Measurements from ENCODE around the gene GBP7.
"Not testable (repeated sequence)": the region's sequence is repeated elsewhere in the genome, so short reads cannot be mapped to it uniquely, and the experiment has no call there.

GBP7 gene

DNA sequence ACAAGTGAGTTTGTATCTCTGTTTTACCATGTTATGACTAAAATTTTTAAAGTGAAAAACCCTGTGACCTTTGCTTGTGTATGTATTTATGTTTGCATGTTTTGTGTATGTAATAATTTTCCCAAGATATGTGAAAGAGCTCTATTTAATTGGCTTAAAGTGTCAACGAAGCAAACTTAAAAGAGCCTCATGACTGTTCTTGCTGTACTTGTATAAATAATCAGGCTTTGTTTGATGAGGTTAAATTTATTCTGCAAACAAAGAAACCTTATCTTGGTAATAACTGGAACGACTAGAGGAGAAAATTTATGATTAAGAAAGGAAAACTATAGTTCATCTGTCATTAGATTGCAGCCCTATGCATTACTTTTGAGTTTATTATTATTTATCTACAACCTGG is 6.6 kb downstream of the GBP7 start:
- no peak for DNase-seq

DNA sequence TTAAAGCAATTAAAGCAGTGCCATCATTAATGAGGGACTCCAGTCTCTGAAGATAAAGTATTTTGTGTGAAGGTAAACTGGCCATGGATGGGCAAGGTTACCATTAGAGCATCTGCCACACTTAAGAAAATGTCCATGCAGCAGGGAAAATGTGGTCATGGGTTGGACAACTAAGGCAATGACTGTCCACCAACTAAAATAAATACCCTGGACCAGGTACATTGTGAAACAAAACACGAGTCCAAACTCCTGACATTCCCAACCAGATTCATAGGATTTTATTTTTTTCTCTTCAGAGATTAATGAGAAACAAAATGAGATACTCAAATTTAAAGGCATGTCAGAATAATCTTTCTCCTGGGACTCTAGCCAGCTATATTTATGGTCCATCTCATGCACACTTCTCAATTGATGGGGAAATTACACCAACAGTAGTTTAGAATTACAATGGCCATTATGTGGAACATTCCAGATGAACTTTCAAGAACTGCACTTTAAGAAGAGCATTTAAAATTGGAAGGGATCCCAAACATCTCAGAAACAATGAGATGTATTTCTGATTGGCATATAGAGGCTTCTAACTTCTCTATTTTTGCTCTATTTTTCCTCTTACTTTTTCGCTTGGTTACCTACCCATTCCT is 8.1 kb downstream of the GBP7 start:
- no peak for DNase-seq

GRCh38 chr1:89166705-89167104 is 9.1 kb downstream of the GBP7 start:
- no peak for DNase-seq

GRCh38 chr1:89165811-89166210 is 10.0 kb downstream of the GBP7 start:
- no peak for DNase-seq

GRCh38 chr1:89151047-89151446 is 24.8 kb downstream of the GBP7 start:
- DNase-seq: no peak

DNA sequence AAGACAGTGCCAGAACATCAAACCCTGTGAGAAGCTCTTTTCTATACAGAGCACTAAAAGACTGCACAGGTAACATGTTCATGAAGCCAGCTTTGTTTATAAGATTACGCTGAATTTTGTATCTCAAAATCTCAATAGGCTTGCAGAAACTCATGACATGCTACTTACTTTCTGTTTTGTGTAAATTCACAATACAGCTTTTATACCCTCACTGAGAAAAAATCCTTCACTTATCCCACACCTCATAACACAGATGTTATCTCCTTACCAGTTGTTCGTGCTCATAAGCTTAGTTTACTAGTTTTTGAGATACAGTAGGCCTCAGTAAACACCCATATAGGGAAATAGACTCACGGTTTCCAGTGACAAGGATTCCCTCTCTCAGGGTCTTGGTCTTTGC is 25.8 kb downstream of the GBP7 start:
- no peak for DNase-seq

DNA sequence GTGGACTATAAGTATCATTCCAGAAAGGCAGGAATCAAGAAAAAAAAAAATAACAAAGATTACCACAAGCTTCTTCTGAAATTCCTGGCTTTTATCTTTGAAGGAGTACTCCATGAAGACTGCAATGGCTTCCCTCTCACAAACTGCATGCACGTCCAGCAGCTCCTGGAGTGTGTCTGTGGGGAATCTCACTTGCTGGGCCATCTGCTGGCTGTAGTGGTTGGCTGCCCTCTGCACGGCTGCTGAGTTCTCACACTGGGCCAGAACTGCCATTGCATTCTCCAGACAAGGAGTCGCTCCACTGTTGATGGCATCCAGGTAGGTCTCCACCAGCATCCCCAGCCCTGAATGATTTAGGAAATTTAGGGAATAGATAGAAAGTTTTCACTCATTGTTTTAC is 26.6 kb downstream of the GBP7 start:
- no peak for DNase-seq

DNA sequence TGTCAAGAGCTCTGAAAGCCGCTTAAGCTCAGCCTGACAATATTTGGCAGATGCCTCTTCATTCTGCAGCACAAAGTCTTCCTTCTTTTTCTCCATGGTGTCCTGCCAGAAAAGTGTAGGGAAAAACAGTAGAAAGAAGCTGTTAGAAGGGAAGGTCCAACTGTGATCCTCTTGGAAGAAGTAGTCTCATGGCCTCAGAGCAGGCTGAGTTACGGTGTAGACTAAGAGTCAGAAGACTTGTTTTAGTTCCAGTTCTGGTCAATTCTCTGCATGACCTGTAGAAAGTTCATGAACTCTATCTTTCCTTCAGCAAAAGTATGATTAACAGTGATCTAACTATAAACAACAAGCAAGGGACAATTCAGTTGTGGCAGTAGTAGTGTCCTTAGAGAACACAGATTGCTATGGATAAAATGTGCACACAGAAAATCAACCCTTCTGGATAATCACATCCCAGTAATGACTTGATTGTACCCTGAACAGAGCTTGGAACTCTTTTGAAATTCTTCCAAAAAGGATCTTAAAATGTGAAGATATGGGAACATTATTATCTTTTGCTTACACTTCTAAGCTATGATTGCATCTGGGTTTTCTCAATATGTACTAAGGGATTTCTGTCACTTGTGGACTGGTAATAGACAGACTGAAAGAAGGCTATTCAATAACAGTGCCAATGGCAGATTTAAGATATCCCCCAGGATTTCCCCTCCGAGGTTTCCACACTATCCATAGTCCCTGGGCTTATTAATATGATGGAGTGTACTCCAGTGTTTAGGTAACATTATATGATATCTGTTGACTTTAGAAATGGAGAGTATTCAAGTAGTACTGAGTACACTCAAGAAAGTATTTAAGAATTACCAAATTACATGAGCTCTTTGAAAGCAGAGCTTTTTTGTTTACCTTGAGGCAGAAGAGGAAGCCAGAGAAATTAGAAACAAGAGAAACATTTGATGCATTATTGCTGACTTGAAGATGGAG is 27.8 kb downstream of the GBP7 start:
- DNase-seq: no peak

GRCh38 chr1:89146721-89147120 is 29.1 kb downstream of the GBP7 start:
- DNase-seq: no peak

DNA sequence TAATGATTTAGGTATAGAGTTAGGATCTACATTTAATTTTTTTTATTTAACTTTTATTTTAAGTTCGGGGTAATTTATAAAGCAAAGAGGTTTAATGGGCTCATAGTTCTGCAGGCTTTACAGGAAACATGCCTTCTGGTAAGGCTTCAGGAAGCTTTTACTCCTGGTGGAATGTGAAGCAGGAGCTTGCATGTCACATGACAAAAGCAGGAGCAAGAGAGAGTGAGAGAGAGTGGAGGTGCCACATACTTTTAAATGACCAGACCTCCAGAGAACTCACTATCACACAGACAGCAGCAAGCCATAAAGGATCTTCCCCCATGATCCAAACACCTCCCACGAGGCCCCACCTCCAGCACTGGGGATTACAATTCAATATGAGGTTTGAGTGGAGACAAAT is 32.3 kb downstream of the GBP7 start:
- DNase-seq: no peak

- DNase-seq: no peak
Measured at GRCh38 chr1:89142160-89142559, 33.6 kb downstream of the GBP7 start.

GRCh38 chr1:89133747-89134146 is 42.1 kb downstream of the GBP7 start:
- DNase-seq: no peak

GRCh38 chr1:89130716-89131115 is 45.1 kb downstream of the GBP7 start:
- no peak for DNase-seq

DNA sequence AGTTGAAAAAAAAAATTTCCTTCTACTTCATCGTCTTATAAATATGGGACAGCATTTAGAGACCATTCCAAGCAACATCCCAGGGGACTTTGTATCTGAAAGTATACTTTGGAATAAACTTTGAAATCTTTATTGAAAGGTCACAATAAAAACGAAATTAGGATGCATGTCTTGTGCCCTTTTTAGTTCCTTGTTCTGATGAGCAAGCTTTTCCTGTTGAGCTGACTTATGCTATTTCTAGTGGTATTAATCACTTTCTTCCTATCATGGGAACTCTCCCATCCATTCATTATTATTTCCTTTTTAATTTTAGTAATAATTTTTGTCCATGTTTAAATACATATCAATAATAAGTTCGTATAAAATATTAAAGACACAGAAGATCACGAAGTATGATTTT is 45.9 kb downstream of the GBP7 start:
- no peak for DNase-seq

DNA sequence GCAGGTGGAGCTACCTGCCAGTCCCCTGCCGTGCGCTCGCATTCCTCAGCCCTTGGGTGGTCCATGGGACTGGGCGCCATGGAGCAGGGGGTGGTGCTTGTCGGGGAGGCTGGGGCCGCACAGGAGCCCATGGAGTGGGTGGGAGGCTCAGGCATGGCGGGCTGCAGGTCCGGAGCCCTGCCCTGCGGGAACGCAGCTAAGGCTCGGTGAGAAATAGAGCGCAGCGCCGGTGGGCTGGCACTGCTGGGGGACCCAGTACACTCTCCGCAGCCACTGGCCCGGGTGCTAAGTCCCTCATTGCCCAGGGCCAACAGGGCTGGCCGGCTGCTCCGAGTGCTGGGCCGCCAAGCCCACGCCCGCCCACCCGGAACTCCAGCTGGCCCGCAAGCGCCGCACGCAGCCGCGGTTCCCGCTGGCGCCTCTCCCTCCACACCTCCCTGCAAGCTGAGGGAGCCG is 47.8 kb downstream of the GBP7 start:
- not testable (repeated sequence) for DNase-seq

- DNase-seq: peak; percentile 49
Measured at GRCh38 chr1:89126602-89127565, 48.9 kb downstream of the GBP7 start.

GRCh38 chr1:89125913-89126580 is 49.8 kb downstream of the GBP7 start, which contains the start of gene GBP2:
Gene GBP2 (minus strand): TSS chr1:89126114. CDS start chr1:89121966, 4,148 bp downstream.
- no peak for DNase-seq

GRCh38 chr1:89125240-89125912 is 50.4 kb downstream of the GBP7 start:
- no peak for DNase-seq

DNA sequence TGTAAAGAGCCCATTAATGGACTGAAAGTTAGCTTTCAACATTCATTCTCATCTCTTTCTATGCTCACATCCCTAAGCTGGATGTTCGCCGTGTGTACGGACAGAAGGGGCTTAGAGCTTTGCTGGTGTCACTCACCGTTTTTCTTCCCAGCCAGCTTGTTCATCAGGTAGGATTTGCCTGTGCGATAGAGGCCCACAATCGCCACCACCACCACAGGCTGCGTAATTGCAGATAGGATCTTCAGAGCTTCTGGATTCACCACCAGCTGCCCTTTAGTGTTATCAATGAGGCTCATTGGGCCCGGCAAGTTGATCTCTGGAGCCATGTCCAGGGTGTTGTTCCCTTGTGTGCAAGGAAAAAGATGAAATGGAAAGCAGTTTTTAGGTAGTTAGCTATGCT is 54.2 kb downstream of the GBP7 start:
- no peak for DNase-seq

DNA sequence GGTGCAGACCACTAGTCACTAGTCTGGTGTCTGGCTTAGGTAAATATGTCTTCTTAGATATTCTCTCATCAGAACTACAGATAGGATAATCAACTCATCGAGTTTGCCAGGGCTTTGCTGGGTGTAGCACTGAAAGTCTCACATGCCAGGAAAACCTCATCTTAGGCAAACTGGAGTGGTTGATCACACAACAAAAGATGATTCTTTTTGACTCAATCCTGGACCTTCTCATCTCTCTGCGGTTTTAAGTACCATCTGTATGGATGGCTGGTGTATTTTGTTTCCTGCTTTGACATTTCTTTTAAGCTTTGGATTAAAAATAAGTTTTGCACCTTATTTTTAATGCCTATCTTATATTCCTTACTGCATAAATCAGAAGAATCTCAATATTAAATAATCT is 61.1 kb downstream of the GBP7 start:
- DNase-seq: no peak

- DNase-seq: no peak
Measured at GRCh38 chr1:89112871-89113613, 62.8 kb downstream of the GBP7 start.
